HepG2 (cell line): ENCODE measurements around the gene SV2B. TPM values are rescaled to one million over a fixed set of nuclear protein-coding genes. Genes with fewer than 3 reads are reported as not detected.

Source experiments
- ATAC-seq: fragments of 200-7000 bp; cut with Tn5 transposase; 3 replicates; pipeline ENCODE4 v1.9.1; 2020; ENCODE audit warnings: mild to moderate bottlenecking, moderate library complexity
- BruUV-seq: library from RNA; stranded (reverse); fragments of 400-500 nt; replicated peaks from 2 replicates; lab custom pipeline; 2021; lab: Mats Ljungman, UMichigan
- CTCF ChIA-PET: fragments of 300-600 bp; formaldehyde crosslinking; extraction: SDS; loops from one replicate; lab custom pipeline; 2021; ENCODE audit warnings: low total read pairs, inconsistent platforms, low intra/inter-chr PET ratio; lab: Yijun Ruan, JAX
- POLR2A ChIA-PET: fragments of 350-600 bp; sonication (Branson Sonifier 250); formaldehyde crosslinking; loops from one replicate; lab custom pipeline; 2020; ENCODE audit warnings: antibody characterized with exemption, inconsistent platforms; lab: Yijun Ruan, JAX
- DNase-seq: peaks from one replicate; pipeline ENCODE4 v3.0.0-alpha.2; 2015; ENCODE audit warnings: low spot score
- FAIRE-seq: peaks from 3 replicates; lab custom pipeline; 2011; peaks lifted over from hg19 to GRCh38; lab: Jason Lieb, UNC
- H2AFZ ChIP-seq: one replicate; pipeline ENCODE4 v1.6.1; 2011; ENCODE audit warnings: low read length, inconsistent platforms
- H3K27ac ChIP-seq: fragments of 300-600 bp; 3 replicates; pipeline ENCODE4 v1.8.0; 2011; ENCODE audit warnings: mixed run types, mild to moderate bottlenecking, mixed read lengths, low read length, inconsistent platforms; ENCODE audit not compliant: insufficient read depth; ENCODE audit errors: extremely low read length
- H3K27me3 ChIP-seq, 2 experiments: fragments of 200-600 bp in 1 of 2; 2 replicates in 1 of 2; 3 replicates in 1 of 2; pipeline versions ENCODE4 v1.6.0 to v1.8.0; 2011; ENCODE audit warnings: low read length in 2 of 2, mild to moderate bottlenecking in 2 of 2, moderate library complexity in 2 of 2, inconsistent platforms in 1 of 2; ENCODE audit not compliant: insufficient read depth in 2 of 2, control insufficient read depth in 1 of 2
- H3K36me3 ChIP-seq, 2 experiments: fragments of 200-600 bp in 1 of 2; replicated peaks in 1 of 2; 2 replicates in 1 of 2; 3 replicates in 1 of 2; pipeline versions ENCODE4 v1.5.1 to v1.8.0; 2011; ENCODE audit warnings: low read length in 2 of 2, inconsistent platforms in 1 of 2; ENCODE audit not compliant: insufficient read depth in 2 of 2, control insufficient read depth in 1 of 2
- H3K4me1 ChIP-seq: 2 replicates; pipeline ENCODE4 v1.5.1; 2012; ENCODE audit warnings: low read length, inconsistent platforms; ENCODE audit not compliant: insufficient read depth
- H3K4me2 ChIP-seq: 2 replicates; pipeline ENCODE4 v1.6.0; 2011; ENCODE audit warnings: low read depth, low read length, inconsistent platforms
- H3K4me3 ChIP-seq, 3 experiments: fragments of 200-600 bp in 1 of 3; sonication (generic), shearing (Covaris generic) in 1 of 3; replicated peaks in 1 of 3; 2 replicates each; pipeline ENCODE4 v1.5.1; 2011 to 2016; ENCODE audit warnings: low read length in 3 of 3, inconsistent platforms in 2 of 3, low read depth in 2 of 3, mild to moderate bottlenecking in 2 of 3, control low read depth in 1 of 3, mixed read lengths in 1 of 3; ENCODE audit not compliant: insufficient read depth in 1 of 3
- H3K79me2 ChIP-seq: one replicate; pipeline ENCODE4 v1.6.1; 2011; ENCODE audit warnings: low read length, inconsistent platforms; ENCODE audit not compliant: insufficient read depth
- H3K9ac ChIP-seq: 2 replicates; pipeline ENCODE4 v1.6.0; 2011; ENCODE audit warnings: mild to moderate bottlenecking, low read depth, low read length, inconsistent platforms; ENCODE audit not compliant: insufficient read depth
- H3K9me3 ChIP-seq: 2 replicates; pipeline ENCODE4 v1.5.1; 2012; ENCODE audit warnings: mild to moderate bottlenecking, low read length
- H4K20me1 ChIP-seq: 2 replicates; pipeline ENCODE4 v1.6.0; 2011; ENCODE audit warnings: inconsistent platforms, mild to moderate bottlenecking, low read length, moderate library complexity; ENCODE audit not compliant: insufficient read depth
- KAT8 ChIP-seq: IDR thresholded peaks from 2 replicates; pipeline ENCODE4 v1.6.1; 2016; ENCODE audit warnings: missing genetic modification reagents, missing compliant biosample characterization
- REXO4 ChIP-seq: sonication (generic); formaldehyde crosslinking; IDR thresholded peaks from 2 replicates; pipeline ENCODE4 v1.8.0; 2022; ENCODE audit warnings: missing genetic modification reagents, mild to moderate bottlenecking, borderline replicate concordance
- SIX1 ChIP-seq: sonication (generic); formaldehyde crosslinking; IDR thresholded peaks from 2 replicates; pipeline ENCODE4 v1.4.0; 2020; ENCODE audit warnings: missing genetic modification reagents, borderline replicate concordance
- STAT6 ChIP-seq: sonication (generic); formaldehyde crosslinking; IDR thresholded peaks from 2 replicates; pipeline ENCODE4 v1.4.0; 2020; ENCODE audit warnings: missing genetic modification reagents, mild to moderate bottlenecking, borderline replicate concordance
- ZNF121 ChIP-seq: sonication (generic); formaldehyde crosslinking; IDR thresholded peaks from 2 replicates; pipeline ENCODE4 v1.5.0; 2020; ENCODE audit warnings: mild to moderate bottlenecking, missing genetic modification reagents
- ZNF225 ChIP-seq: sonication (generic); formaldehyde crosslinking; IDR thresholded peaks from 2 replicates; pipeline ENCODE4 v1.4.0; 2020; ENCODE audit warnings: mild to moderate bottlenecking, missing genetic modification reagents
- ZNF83 ChIP-seq: sonication (generic); formaldehyde crosslinking; IDR thresholded peaks from 2 replicates; pipeline ENCODE4 v1.4.0; 2020; ENCODE audit warnings: missing genetic modification reagents, mild to moderate bottlenecking, borderline replicate concordance
- WGBS: methylation state at CpG from one replicate; pipeline ENCODE4 v1.1.6; 2017; ENCODE audit warnings: low lambda C conversion rate; 5-methylcytosine and 5-hydroxymethylcytosine counted together
- in situ Hi-C: cut with HindIII; loops from 2 replicates; pipeline ENCODE4 v1.10.0; 2017; ENCODE audit warnings: low pct_unique_long_range_greater_than_20kb; ENCODE audit not compliant: extremely low pct_ligation_motif_present
- intact Hi-C: fragments of 100-400 bp; cut with micrococcal nuclease; formaldehyde crosslinking; loops from one replicate; pipeline ENCODE4 v1.10.0; 2022; ENCODE audit not compliant: unreplicated experiment
- polyA plus RNA-seq, 8 experiments: library from polyadenylated mRNA; depleted of rRNA in 3 of 8; stranded (reverse) in 7 of 8; unstranded in 1 of 8; fragments of >200 nt; fragmentation: Illumina TruSeq in 4 of 8; extraction: Trizol in 4 of 8; gene quantifications; 2 replicates each; pipeline versions ENCODE4 v1.2.1 to v1.2.3, GENCODE V29; 2011 to 2016; ENCODE audit warnings: low read depth in 4 of 8, missing spikeins in 1 of 8, mixed read lengths in 1 of 8; ENCODE audit not compliant: insufficient read depth in 1 of 8
- total RNA-seq, 5 experiments: library from RNA; depleted of rRNA; stranded (reverse); fragments of >200 nt; fragmentation: Illumina TruSeq; extraction: Trizol; gene quantifications; 2 replicates each; pipeline ENCODE4 v1.2.3, GENCODE V29; 2016; ENCODE audit warnings: low read depth in 1 of 5
- TF ChIP-seq, protein P1 (sequence below): sonication (generic); formaldehyde crosslinking; IDR thresholded peaks from 2 replicates; pipeline ENCODE4 v1.8.1; 2023; ENCODE audit warnings: missing genetic modification reagents, inconsistent platforms, borderline replicate concordance
- TF ChIP-seq, protein P2 (sequence below): sonication (generic); formaldehyde crosslinking; IDR thresholded peaks from 2 replicates; pipeline ENCODE4 v1.9.0; 2021; ENCODE audit warnings: missing genetic modification reagents, borderline replicate concordance

Gene SV2B
- total and polyA plus RNA-seq, 2 of the 13 experiments (the other 11 are each of a cell fraction or from before 2014, with no cell fraction given): not detected

DNA sequence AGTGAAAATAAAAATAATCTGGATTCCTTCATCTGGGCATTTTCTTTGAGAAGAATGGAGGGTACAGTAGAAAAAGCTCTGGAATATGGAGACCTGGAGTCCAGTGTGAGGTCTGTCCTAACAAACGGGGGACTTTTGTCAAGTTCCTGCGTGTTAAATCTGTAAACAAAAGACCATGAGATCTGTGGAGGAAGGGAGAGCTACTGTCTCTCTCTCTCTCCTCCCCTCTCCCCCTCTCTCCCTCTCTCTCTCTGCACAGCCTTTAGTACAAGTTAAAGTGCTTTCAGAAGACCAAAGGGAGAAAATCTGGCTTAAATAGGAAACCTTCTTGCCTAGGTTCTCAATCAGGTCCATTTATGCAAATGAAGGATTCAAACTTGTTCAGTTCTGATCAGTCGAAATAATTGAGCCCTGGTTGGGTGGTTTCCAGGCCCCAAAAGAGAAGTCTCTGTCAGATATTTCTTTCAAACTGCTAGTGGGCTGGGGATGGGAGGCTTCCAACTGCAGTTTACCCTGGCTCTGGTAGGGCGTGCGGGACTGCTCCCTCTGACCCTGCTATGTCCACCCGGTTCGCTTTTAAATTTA lies 103.7 kb downstream of the SV2B start:
- H3K4me3 ChIP-seq: no peak overlapping the region
- 36% methylated on average over 7 of the region's 7 CpGs for WGBS
- ChIA-PET CTCF (no interaction called here), POLR2A (no interaction called here)
- H3K4me2 ChIP-seq: no peak overlapping the region
- BruUV-seq: no TSS peak
- no peaks in the 10 kb centered on the region for H3K79me2 ChIP-seq
- H3K36me3 ChIP-seq: no peaks in the 10 kb centered on the region
- H3K4me1 ChIP-seq: no peaks in the 10 kb centered on the region
- no peak for FAIRE-seq
- no peak overlapping the region for H3K27ac ChIP-seq
- no peaks in the 10 kb centered on the region for H4K20me1 ChIP-seq
- no peaks in the 10 kb centered on the region for H3K9me3 ChIP-seq
- no peak for ATAC-seq
- DNase-seq: no peak
- in situ Hi-C loops: no loop called here
- peaks cover 0 to 9% of the 10 kb centered on the region in 2 experiments; a peak in 1 of 5 replicates for H3K27me3 ChIP-seq
- intact Hi-C loops: no loop called here
- TF ChIP-seq STAT6 (CRISPR knock-in tag) (no peak), ZNF83 (CRISPR knock-in tag) (no peak), ZNF121 (no peak), ZNF225 (CRISPR knock-in tag) (no peak)
- H3K9ac ChIP-seq: no peak overlapping the region
- no peak overlapping the region for H2AFZ ChIP-seq

DNA sequence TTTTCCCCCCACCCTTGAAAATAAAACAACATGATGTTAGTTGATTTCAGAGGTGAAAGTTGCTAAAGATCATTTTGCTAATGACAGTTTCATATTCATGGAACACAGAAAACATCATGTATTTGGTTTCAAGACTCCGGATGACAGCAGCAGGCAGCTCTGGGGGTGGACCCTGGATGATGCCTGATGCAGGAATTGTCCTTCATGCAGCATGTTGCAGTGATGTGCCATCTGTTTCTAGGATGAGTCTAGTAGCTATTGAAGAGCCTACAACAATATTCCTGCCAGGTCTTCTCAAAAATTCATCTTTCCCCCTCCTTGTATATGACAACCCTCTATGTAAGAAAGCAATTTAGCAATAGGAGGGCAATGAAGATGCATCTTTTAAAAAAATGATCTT lies 108.3 kb downstream of the SV2B start:
- in situ Hi-C loops: no loop called here
- H3K9me3 ChIP-seq: no peaks in the 10 kb centered on the region
- H3K9ac ChIP-seq: no peak overlapping the region
- no peaks in the 10 kb centered on the region for H4K20me1 ChIP-seq
- H3K4me2 ChIP-seq: no peak overlapping the region
- intact Hi-C loops: no loop called here
- BruUV-seq: no TSS peak
- ATAC-seq: no peak
- TF ChIP-seq KAT8 (CRISPR knock-in tag): no peak
- TF ChIP-seq REXO4 (CRISPR knock-in tag): no peak
- TF ChIP-seq, protein P1, sequence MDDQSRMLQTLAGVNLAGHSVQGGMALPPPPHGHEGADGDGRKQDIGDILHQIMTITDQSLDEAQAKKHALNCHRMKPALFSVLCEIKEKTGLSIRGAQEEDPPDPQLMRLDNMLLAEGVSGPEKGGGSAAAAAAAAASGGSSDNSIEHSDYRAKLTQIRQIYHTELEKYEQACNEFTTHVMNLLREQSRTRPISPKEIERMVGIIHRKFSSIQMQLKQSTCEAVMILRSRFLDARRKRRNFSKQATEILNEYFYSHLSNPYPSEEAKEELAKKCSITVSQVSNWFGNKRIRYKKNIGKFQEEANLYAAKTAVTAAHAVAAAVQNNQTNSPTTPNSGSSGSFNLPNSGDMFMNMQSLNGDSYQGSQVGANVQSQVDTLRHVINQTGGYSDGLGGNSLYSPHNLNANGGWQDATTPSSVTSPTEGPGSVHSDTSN (CRISPR knock-in tag): no peak
- TF ChIP-seq, protein P2, sequence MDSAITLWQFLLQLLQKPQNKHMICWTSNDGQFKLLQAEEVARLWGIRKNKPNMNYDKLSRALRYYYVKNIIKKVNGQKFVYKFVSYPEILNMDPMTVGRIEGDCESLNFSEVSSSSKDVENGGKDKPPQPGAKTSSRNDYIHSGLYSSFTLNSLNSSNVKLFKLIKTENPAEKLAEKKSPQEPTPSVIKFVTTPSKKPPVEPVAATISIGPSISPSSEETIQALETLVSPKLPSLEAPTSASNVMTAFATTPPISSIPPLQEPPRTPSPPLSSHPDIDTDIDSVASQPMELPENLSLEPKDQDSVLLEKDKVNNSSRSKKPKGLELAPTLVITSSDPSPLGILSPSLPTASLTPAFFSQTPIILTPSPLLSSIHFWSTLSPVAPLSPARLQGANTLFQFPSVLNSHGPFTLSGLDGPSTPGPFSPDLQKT (CRISPR knock-in tag): no peak
- no peak for TF ChIP-seq SIX1 (CRISPR knock-in tag)
- TF ChIP-seq, all 625 proteins: peak for 0
- Histone ChIP-seq H3K4me1 (no peaks in the 10 kb centered on the region), H2AFZ (no peak overlapping the region), H3K4me3 (no peak overlapping the region), H3K27ac (no peak overlapping the region), H3K27me3 (peaks cover 0 to 13% of the 10 kb centered on the region in 2 experiments; a peak in 1 of 5 replicates), H3K36me3 (no peaks in the 10 kb centered on the region), H3K79me2 (no peaks in the 10 kb centered on the region)
- DNase-seq: no peak
- 20% methylated on average over 1 of the region's 1 CpG for WGBS
- ChIA-PET POLR2A (no interaction called here), CTCF (no interaction called here)
- FAIRE-seq: no peak
